GOT3 (cell line): Measurements from ENCODE around the gene NFIX.

ENCODE experiments used
- DNase-seq: peaks from one replicate; lab custom pipeline; 2025; ENCODE audit warnings: mixed read lengths; lab: John Stamatoyannopoulos, UW

Gene NFIX

DNA sequence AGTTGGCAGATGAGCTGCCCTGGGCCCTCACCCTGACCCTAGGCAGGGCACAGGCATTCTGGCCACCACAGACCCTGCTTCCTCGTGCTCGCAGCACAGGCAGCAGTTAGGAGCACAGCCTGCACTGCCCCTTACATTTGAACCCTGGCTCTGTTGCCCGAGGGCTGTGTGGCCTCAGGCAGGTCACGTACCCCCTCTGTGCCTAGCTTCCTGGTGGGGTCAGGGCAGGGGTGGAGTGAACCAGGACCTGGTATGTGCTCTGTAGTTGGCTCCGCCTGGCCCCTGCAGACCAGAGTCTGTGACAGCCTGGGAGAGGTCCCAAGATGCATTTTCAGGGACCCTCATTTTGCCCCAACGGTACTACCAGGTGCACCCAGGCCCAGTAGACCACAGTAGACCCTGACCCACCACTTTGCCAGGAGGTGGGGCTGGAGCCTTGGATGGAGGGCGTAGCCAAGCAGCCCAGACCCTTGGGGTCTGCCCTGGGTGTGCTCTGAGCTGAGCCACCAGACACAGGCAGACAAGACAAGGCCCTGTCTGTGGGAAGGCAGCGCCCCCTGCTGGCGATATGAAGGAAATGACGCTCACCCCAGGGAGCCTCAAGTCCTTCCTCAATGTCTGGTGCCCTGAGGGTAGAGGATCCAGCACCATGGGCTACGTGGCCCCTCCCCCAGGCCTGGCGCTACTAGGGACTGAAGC lies 98.3 kb downstream of the NFIX start:
- DNase-seq = no peak

- DNase-seq = no peak
These were observed 98.8 kb downstream of the NFIX start for GRCh38 chr19:13094106-13094504.

DNA sequence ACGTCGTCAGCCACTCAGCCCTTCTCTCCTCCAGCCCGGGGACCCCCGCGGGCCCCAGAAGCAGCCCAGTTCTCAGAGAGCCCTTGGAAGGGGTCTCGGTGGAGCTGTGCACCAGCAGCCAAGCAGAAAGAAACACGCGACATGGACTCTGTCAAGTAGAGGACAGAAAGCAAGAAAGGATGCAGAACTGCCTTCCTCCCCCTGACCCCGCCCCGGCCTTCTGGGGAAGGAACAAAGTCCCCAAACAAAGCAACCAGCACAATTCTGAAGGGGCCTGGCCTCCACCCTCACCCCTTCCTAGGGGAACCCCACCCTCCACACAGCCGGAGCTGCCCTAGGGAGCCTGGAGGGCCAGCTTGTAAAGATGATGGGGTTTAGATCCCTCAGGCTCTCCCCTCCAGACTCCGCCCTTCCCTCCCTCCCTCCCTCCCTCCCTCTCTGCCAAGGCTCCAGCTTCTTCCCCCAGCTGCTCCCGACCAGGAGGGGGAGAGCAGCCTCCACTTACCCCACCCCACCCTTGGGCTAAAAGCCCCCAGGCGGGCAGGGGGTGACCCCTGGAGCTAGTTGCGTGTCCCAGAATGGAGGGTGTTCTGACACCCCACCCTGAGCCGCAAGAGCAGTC lies 99.6 kb downstream of the NFIX start:
- DNase-seq = no peak

GRCh38 chr19:13095393-13095784 lies 100.1 kb downstream of the NFIX start:
- DNase-seq = no peak

GRCh38 chr19:13095934-13096927 lies 101.0 kb downstream of the NFIX start:
- no peak for DNase-seq

GRCh38 chr19:13097033-13097462 lies 101.8 kb downstream of the NFIX start:
- no peak for DNase-seq

GRCh38 chr19:13097463-13098258 lies 102.4 kb downstream of the NFIX start:
- no peak for DNase-seq

DNA sequence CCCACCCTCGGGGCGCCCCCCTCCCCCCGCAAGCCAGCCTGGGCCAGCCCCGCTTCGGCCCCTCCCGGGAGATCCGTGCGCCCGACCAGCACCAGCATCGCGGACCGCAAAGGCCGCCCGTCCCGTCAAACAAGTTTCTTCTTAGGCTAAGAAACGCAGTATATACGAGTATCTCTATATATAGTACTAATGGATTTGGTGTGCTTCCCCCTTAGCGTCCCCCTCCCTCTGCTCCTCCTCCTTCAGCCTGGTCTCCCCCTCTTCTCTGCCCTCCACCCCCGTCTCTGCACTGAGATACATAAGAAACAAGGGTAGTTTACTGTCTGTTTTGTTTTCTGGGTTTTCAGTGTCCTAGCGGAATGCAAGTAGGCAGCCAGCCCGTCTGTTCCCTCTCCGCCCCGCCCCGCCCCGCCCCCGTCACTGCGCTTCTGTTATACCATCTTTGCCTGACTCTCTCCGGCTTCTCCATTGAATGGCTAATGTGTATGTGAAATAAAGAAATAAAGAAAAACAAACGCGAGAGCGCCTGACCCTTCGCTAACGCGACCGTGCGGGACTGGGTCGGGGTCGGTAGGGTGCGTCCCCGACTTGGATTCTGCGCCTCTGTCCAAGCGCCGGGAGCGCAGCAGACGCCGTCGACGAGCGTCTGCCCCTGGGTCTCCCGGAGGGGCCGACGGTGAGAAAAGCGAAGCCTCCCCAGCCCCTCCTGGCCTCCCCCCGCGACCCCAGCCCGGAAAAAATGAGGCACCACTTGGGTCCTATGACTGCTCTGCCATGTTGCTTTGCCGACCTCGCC lies 103.2 kb downstream of the NFIX start:
- DNase-seq = no peak

DNA sequence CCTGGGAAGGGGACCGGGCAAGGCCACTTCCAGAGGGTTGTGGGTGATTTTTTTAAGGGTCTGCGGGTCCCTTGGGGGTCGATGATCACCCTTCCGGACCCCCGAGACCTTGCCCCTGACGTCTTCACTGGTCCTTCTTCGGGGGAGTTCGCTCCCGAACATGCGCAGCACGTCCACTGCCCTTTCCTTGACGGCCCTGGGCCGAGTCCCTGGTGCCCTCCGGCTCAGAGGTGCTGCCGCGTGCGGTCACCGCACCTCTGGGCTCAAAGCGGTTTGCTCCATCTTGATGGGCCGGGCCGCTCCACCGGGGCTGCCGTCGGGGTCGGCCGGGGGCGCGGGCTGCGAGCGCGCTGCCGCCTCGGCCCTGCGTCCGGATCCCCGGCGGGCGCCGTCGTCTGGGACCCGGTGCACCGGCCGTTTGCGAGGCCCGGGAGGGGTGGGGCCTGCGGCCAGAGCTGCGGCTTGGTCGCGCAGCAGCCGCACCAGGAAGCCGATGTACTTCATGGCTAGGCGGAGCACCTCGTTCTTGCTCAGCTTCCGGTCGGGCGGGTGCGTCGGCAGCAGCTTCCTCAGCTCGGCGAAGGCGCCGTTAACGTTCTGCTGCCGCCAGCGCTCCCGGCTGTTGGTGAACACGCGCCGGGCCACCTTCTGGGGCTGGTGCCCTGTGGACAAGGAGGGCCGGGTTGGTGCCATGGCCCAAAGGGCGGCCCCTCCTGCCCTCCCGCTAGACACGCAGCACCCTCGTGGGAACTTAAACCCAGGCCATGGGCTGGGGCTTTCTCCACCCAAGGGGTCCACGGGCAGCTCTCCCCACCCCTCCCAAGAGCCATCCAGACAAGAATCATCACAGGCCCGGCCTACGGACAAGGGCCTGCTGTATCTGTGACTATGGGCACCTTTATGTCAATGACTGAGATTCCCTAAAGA lies 104.1 kb downstream of the NFIX start:
- DNase-seq = no peak

GRCh38 chr19:13100031-13100588 lies 104.8 kb downstream of the NFIX start:
- DNase-seq = no peak

DNA sequence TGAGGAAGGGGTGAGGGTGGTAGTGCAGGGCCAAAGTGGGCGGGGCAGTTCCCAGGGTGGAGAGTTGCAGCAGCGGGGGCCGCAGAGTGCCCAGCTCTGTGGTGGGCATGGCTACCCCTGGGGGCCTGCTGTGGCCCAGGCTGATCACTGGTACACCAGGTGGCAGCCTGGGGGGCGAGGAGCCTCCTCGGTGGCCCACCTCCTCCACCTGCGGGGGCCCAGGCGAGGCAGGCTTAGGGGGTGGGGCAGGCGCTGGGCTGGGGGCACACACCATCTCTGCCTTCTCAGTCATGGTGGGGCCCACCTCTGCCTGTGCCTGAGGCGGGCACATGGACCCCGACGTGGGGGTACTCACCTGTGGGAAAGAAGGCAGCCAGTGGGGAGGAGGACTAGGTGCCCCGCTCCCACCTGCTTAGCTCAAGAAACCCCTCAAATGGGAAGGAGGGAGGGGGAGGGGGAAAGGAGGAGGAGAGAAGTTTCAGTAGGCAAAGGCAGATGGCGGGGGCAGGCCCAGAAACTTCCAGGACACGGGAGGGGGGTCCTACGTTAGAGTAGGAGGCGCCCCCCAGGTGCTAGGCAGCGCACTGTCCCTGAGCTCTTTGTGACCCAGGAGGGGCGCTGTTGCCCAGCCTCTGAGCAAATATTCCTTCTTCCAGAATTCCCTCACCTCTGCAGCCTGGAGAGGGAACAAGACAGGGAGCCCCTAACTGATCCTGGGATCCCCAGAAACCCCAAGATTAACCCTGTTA lies 105.7 kb downstream of the NFIX start:
- no peak for DNase-seq

DNA sequence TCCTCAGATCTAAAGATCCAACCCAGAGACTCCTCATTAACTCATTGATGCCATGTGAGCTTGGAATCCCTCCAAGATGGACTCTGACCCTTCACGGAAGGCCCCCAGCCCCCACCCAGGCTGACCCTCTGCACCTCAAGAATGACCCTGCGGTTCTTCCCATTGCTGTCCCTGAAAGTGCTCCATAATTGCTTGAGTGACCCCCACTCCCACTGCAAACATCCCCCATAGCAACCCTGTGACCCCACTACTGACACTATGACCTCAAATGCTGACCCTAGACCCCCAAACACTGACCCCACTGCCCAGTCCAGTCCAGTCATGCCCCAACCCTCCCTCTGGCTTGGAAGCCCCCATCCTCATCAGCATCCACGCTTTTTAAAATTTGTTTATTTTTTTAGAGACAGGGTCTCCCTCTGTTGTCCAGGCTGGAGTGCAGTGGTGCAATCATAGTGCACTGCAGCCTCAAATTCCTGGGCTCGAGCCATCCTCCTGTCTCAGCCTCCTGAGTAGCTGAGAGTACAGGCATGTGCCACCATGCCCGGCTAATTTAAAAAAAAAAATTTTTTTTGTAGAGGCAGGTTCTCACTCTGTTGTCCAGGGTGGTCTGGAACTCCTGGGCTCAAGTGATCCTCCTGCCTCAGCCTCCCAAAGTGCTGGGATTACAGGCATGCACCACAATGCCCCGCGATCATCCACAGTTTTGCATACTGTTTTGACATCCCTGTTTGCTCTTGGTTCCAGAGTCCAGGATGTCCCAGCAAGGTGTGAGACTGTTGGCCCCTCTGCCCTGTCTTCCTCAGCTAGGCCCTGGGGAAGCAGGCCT lies 106.5 kb downstream of the NFIX start:
- no peak for DNase-seq

DNA sequence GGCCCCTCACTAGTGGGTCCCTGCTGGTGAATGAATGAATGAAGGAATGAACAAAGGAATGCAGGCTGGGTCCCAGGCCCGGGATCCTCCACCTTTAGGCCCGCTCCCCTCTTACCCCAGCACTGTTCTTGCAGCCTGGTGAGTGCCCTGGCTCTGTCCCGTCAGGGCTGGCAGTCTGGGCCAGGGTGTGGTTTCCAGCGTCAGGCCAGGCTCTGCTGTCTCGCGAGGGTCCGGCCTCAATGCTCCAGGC lies 107.1 kb downstream of the NFIX start:
- no peak for DNase-seq

GRCh38 chr19:13102666-13103580 lies 107.6 kb downstream of the NFIX start, which contains the start of gene LYL1:
TSS of gene LYL1 (minus strand) at chr19:13102858. CDS start at chr19:13101171, 1,687 bp downstream.
- no peak for DNase-seq

DNA sequence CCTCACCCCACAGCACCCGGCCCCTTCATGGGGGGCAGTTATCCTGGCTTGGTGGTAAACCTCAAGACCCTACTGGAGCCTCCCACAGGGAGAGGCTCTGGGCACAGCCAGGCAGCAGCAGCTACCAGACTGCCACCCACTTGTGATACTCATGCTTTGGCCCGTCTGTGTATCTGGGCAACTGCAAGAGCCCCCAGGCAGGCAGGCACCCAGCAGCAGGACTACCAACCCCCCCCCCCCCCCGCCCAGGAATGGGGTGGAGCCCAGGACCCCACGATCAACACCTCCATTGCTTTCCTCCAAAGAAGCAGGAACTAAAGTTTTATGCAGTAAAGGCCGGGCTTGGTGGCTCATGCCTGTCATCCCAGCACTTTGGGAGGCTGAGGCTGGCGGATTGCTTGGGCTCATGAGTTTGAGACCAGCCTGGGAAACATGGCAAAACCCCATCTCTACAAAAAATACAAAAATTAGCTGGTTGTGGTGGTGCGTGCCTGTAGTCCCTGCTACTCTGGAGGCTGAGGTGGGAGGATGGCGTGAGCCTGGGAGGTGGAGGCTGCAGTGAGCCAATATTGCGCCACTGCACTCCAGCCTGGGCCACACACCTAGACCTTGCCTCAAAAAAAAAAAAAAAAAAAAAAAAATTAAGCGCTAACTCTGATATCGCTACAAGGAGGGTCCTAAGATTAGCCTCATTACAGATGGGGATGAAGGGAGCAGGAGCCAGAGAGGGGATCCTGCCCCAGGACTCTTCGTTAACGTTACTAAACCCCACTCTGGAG lies 108.5 kb downstream of the NFIX start:
- DNase-seq = no peak

- DNase-seq = no peak
These were observed 109.1 kb downstream of the NFIX start for GRCh38 chr19:13104360-13104847.
